Neural cell (in vitro differentiated cells): ENCODE measurements around the gene PLCL2.

Experiments
- CTCF ChIP-seq: fragments of 450-650 bp; IDR thresholded peaks from 2 replicates; pipeline ENCODE4 v1.5.1; 2014; ENCODE audit warnings: antibody characterized with exemption, mild to moderate bottlenecking, moderate library complexity; ENCODE audit not compliant: poor library complexity, severe bottlenecking
- EP300 ChIP-seq: fragments of 450-650 bp; conservative IDR thresholded peaks from 2 replicates; pipeline ENCODE4 v1.6.1; 2014; ENCODE audit warnings: antibody characterized with exemption, mild to moderate bottlenecking, moderate library complexity; ENCODE audit not compliant: poor library complexity, severe bottlenecking
- RAD21 ChIP-seq: fragments of 450-650 bp; conservative IDR thresholded peaks from 2 replicates; pipeline ENCODE4 v1.6.1; 2014; ENCODE audit warnings: antibody characterized with exemption, mild to moderate bottlenecking, moderate library complexity

- TF ChIP-seq EP300 (no peak), CTCF (no peak), RAD21 (no peak)
These were observed 102.4 kb downstream of the PLCL2 start for GRCh38 chr3:16987141-16987540.
